ENCODE data around the gene IL19. TPM values are rescaled to one million over a fixed set of nuclear protein-coding genes. Genes with fewer than 3 reads are reported as not detected.

The IL19 gene
- total RNA-seq, 1 donor from 2014 or later, result not detected

GRCh38 chr1:206891412-206891811 lies 120.8 kb downstream of the IL19 start:
- Mint-ChIP-seq H3K27me3 (peaks cover 34% of the 10 kb centered on the region), H3K4me3 (ENCODE audit: low read depth) (no peak overlapping the region), H3K36me3 (ENCODE audit: insufficient read depth) (no peaks in the 10 kb centered on the region), H3K4me1 (ENCODE audit: low read depth) (peaks cover 8% of the 10 kb centered on the region), H3K9me3 (ENCODE audit: low read depth) (no peaks in the 10 kb centered on the region), H3K27ac (no peak overlapping the region)
- TF ChIP-seq CTCF (IDR thresholded peaks at IDR 0.05; ENCODE audit: unreplicated experiment), result no peak
- no peak for DNase-seq (ENCODE audit: low spot score, unreplicated experiment)

Other genes with a start within 250 kb of the IL19 start
- gene EIF2D, start 158.3 kb upstream of the IL19 start, total RNA-seq, result 36.8 and 39.5 TPM in 2 replicates
- 8.4 and 9.1 TPM in 2 replicates for gene DYRK3, start 135.2 kb upstream of the IL19 start, total RNA-seq
- gene MAPKAPK2, start 85.9 kb upstream of the IL19 start, total RNA-seq, result 60.8 and 64.9 TPM in 2 replicates
- not detected in 2 replicates for gene IL10, start 1.7 kb downstream of the IL19 start, total RNA-seq
- gene IL20, start 94.8 kb downstream of the IL19 start, total RNA-seq, result not detected in 2 replicates
- gene IL24, start 126.7 kb downstream of the IL19 start, total RNA-seq, result not detected in 2 replicates
- gene FCMR, start 151.2 kb downstream of the IL19 start, total RNA-seq, result not detected in 2 replicates
- not detected in 2 replicates for gene PIGR, start 175.7 kb downstream of the IL19 start, total RNA-seq
- gene FCAMR, start 199.7 kb downstream of the IL19 start, total RNA-seq, result not detected in 2 replicates